IMR-90 (cell line): ENCODE measurements around the gene TXNL4B. TPM values are rescaled to one million over a fixed set of nuclear protein-coding genes. Genes with fewer than 3 reads are reported as not detected.
"Not testable (repeated sequence)": the region's sequence is repeated elsewhere in the genome, so short reads cannot be mapped to it uniquely, and the experiment has no call there.

Source experiments
- ATAC-seq: fragments of 200-7000 bp; cut with Tn5 transposase; 2 replicates; pipeline ENCODE4 v1.9.1; 2020; ENCODE audit warnings: low read depth, mild to moderate bottlenecking, moderate library complexity
- BruUV-seq: library from RNA; stranded (reverse); fragments of 400-500 nt; replicated peaks from 2 replicates; lab custom pipeline; 2021; lab: Mats Ljungman, UMichigan
- CTCF ChIA-PET: fragments of 300-600 bp; formaldehyde crosslinking; extraction: SDS; loops from one replicate; lab custom pipeline; 2021; ENCODE audit warnings: antibody characterized with exemption; lab: Yijun Ruan, JAX
- POLR2A ChIA-PET: fragments of 300-600 bp; sonication (Branson Sonifier 250); formaldehyde crosslinking; loops from one replicate; lab custom pipeline; 2022; ENCODE audit warnings: antibody characterized with exemption; ENCODE audit not compliant: unreplicated experiment; lab: Charles Lee
- DNase-seq: peaks from one replicate; pipeline ENCODE4 v3.0.0; 2013
- H2AFZ ChIP-seq: replicated peaks from 2 replicates; pipeline ENCODE3; 2013; ENCODE audit warnings: low read length, mild to moderate bottlenecking; ENCODE audit not compliant: poor library complexity
- H2AK5ac ChIP-seq: 2 replicates; pipeline ENCODE4 v1.6.1; 2013; ENCODE audit warnings: low read depth, low read length, inconsistent platforms
- H2AK9ac ChIP-seq: replicated peaks from 2 replicates; pipeline ENCODE3; 2013; ENCODE audit warnings: mild to moderate bottlenecking, low read depth, low read length, moderate library complexity; ENCODE audit not compliant: poor library complexity
- H2BK120ac ChIP-seq: 2 replicates; pipeline ENCODE4 v1.6.1; 2013; ENCODE audit warnings: low read depth, low read length, inconsistent platforms
- H2BK15ac ChIP-seq: 3 replicates; pipeline ENCODE4 v1.6.1; 2013; ENCODE audit warnings: low read depth, low read length, inconsistent platforms
- H2BK20ac ChIP-seq: 2 replicates; pipeline ENCODE4 v1.6.1; 2013; ENCODE audit warnings: low read depth, mild to moderate bottlenecking, inconsistent platforms, low read length, moderate library complexity
- H2BK5ac ChIP-seq: 2 replicates; pipeline ENCODE4 v1.6.1; 2013; ENCODE audit warnings: mild to moderate bottlenecking, low read depth, low read length, inconsistent platforms; ENCODE audit not compliant: poor library complexity, severe bottlenecking
- H3K14ac ChIP-seq: replicated peaks from 2 replicates; pipeline ENCODE4 v1.6.1; 2013; ENCODE audit warnings: low read depth, low read length, inconsistent platforms
- H3K18ac ChIP-seq: 2 replicates; pipeline ENCODE4 v1.6.1; 2013; ENCODE audit warnings: low read depth, low read length, control low read depth
- H3K23ac ChIP-seq: 2 replicates; pipeline ENCODE4 v1.6.1; 2013; ENCODE audit warnings: low read depth, low read length, inconsistent platforms
- H3K27ac ChIP-seq: 2 replicates; pipeline ENCODE4 v1.5.1; 2013; ENCODE audit warnings: mild to moderate bottlenecking, control low read depth, low read length; ENCODE audit not compliant: insufficient read depth
- H3K27me3 ChIP-seq: 2 replicates; pipeline ENCODE4 v1.6.1; 2013; ENCODE audit warnings: low read length; ENCODE audit not compliant: control insufficient read depth, insufficient read depth
- H3K36me3 ChIP-seq: 2 replicates; pipeline ENCODE4 v1.6.1; 2013; ENCODE audit warnings: low read length, mixed read lengths; ENCODE audit not compliant: control insufficient read depth, insufficient read depth
- H3K4ac ChIP-seq: 2 replicates; pipeline ENCODE4 v1.6.1; 2013; ENCODE audit warnings: low read depth, low read length, inconsistent platforms
- H3K4me1 ChIP-seq: 2 replicates; pipeline ENCODE4 v1.6.1; 2013; ENCODE audit warnings: low read length, mixed read lengths; ENCODE audit not compliant: control insufficient read depth, insufficient read depth
- H3K4me2 ChIP-seq: 2 replicates; pipeline ENCODE4 v1.6.1; 2013; ENCODE audit warnings: low read depth, mild to moderate bottlenecking, control low read depth, low read length, moderate library complexity
- H3K4me3 ChIP-seq: 2 replicates; pipeline ENCODE4 v1.5.1; 2013; ENCODE audit warnings: low read depth, mild to moderate bottlenecking, control low read depth, low read length, moderate library complexity; ENCODE audit not compliant: insufficient read depth
- H3K56ac ChIP-seq: 2 replicates; pipeline ENCODE4 v1.6.1; 2013; ENCODE audit warnings: low read length, inconsistent platforms; ENCODE audit not compliant: insufficient read depth; ENCODE audit errors: extremely low read depth
- H3K79me1 ChIP-seq, 2 experiments: 2 replicates each; pipeline ENCODE4 v1.6.1; 2013; ENCODE audit warnings: low read length in 2 of 2, inconsistent platforms in 1 of 2, low read depth in 1 of 2
- H3K9ac ChIP-seq: 2 replicates; pipeline ENCODE4 v1.6.1; 2013; ENCODE audit warnings: low read depth, low read length, control low read depth
- H3K9me1 ChIP-seq: 2 replicates; pipeline ENCODE4 v1.6.1; 2013; ENCODE audit warnings: low read length, inconsistent platforms; ENCODE audit not compliant: insufficient read depth
- H3K9me3 ChIP-seq: 2 replicates; pipeline ENCODE4 v1.6.1; 2013; ENCODE audit warnings: low read length; ENCODE audit not compliant: control insufficient read depth, insufficient read depth
- H4K20me1 ChIP-seq: 2 replicates; pipeline ENCODE4 v1.6.1; 2013; ENCODE audit warnings: low read length, inconsistent platforms; ENCODE audit not compliant: insufficient read depth
- H4K5ac ChIP-seq: 2 replicates; pipeline ENCODE4 v1.6.1; 2013; ENCODE audit warnings: mild to moderate bottlenecking, low read depth, low read length, control low read depth
- H4K8ac ChIP-seq, 2 experiments: 2 replicates each; pipeline ENCODE4 v1.6.1; 2013; ENCODE audit warnings: low read depth in 2 of 2, low read length in 2 of 2, control low read depth in 1 of 2, inconsistent platforms in 1 of 2
- H4K91ac ChIP-seq: 2 replicates; pipeline ENCODE4 v1.6.1; 2013; ENCODE audit warnings: low read depth, low read length, inconsistent platforms; ENCODE audit not compliant: insufficient read depth
- MAFK ChIP-seq: IDR thresholded peaks from 2 replicates; pipeline ENCODE4 v1.6.1; 2012; ENCODE audit warnings: low read depth, low read length, improper control_type of control experiment
- MAZ ChIP-seq: IDR thresholded peaks from 2 replicates; pipeline ENCODE4 v1.6.1; 2012; ENCODE audit warnings: low read depth, mild to moderate bottlenecking, low read length, improper control_type of control experiment, moderate library complexity, borderline replicate concordance
- POLR2A ChIP-seq: IDR thresholded peaks from 2 replicates; pipeline ENCODE4 v1.6.1; 2012; ENCODE audit warnings: mild to moderate bottlenecking, low read depth, low read length
- WGBS, 2 experiments: methylation state at CpG; one replicate each; pipeline versions ENCODE4 v1.1.5 to v1.1.7; 2013; ENCODE audit warnings: missing lambda C conversion rate in 2 of 2; ENCODE audit not compliant: insufficient read length in 1 of 2; ENCODE audit errors: extremely low coverage in 2 of 2; 5-methylcytosine and 5-hydroxymethylcytosine counted together
- dilution Hi-C: fragments of 300-500 bp; cut with HindIII; formaldehyde crosslinking; loops from one replicate; pipeline ENCODE4 v1.14.3; 2018; ENCODE audit warnings: low sequenced_read_pairs; ENCODE audit not compliant: unreplicated experiment
- in situ Hi-C: fragments of 300-500 bp; cut with MboI; formaldehyde crosslinking; loops from 3 replicates; pipeline ENCODE4 v1.14.3; 2019; ENCODE audit warnings: low sequenced_read_pairs, inconsistent platforms, mixed read lengths
- intact Hi-C: fragments of 100-400 bp; cut with micrococcal nuclease; formaldehyde crosslinking; loops from 2 replicates; pipeline ENCODE4 v1.10.0; 2022
- polyA plus RNA-seq, 3 experiments: library from polyadenylated mRNA; depleted of rRNA; stranded (reverse); fragments of >200 nt; gene quantifications; 2 replicates each; pipeline ENCODE4 v1.2.3, GENCODE V29; 2012; ENCODE audit warnings: low replicate concordance in 1 of 3
- total RNA-seq: library from RNA; depleted of rRNA; stranded (reverse); fragments of >200 nt; gene quantifications from 2 replicates; pipeline ENCODE4 v1.2.3, GENCODE V29; 2012
- TF ChIP-seq, protein P1 (sequence below): fragments of 150-350 bp; IDR thresholded peaks from 2 replicates; pipeline ENCODE4 v1.6.1; 2016; ENCODE audit warnings: low read depth, mild to moderate bottlenecking, low read length, moderate library complexity, borderline replicate concordance

Gene TXNL4B
- total and polyA plus RNA-seq, 2 of the 4 experiments (the other 2 are of a cell fraction) = 5.4 to 8.6 TPM

DNA sequence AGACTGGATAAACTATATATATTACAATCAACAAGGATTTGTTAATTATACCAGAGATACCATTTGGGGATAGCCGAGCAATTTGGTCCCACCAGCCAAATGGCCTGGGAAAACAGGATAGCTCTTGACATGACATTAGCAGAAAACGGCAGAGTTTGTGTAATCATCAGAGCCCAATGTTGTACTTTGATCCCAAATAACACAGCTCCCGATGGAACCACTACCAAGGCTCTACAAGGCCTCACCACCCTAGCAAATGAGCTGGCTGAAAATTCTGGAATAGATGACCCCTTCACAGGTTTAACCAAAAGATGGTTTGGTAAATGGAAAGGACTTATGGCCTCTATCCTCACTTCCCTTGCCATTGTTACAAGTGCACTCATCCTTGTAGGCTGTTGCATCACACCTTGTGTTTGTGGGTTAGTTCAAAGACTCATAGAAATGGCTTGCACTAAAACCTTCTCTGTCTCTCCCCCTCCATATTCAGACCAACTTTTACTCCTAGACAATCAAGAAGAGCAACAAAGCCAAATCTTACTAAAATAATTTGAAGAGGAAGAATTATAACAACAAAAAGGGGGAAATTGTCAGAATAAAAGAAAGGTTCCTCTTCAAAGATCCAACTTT lies 9.5 kb downstream of the TXNL4B start:
- TF ChIP-seq, protein P1, sequence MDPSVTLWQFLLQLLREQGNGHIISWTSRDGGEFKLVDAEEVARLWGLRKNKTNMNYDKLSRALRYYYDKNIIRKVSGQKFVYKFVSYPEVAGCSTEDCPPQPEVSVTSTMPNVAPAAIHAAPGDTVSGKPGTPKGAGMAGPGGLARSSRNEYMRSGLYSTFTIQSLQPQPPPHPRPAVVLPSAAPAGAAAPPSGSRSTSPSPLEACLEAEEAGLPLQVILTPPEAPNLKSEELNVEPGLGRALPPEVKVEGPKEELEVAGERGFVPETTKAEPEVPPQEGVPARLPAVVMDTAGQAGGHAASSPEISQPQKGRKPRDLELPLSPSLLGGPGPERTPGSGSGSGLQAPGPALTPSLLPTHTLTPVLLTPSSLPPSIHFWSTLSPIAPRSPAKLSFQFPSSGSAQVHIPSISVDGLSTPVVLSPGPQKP = no peak
- TF ChIP-seq MAFK (no peak), POLR2A (no peak), MAZ (no peak)
- Histone ChIP-seq H4K8ac (no peak overlapping the region), H2AFZ (no peak overlapping the region), H3K36me3 (peaks cover 25% of the 10 kb centered on the region), H3K4me1 (no peaks in the 10 kb centered on the region), H3K27ac (no peak overlapping the region), H2BK5ac (no peak overlapping the region), H3K9me3 (peaks cover 6% of the 10 kb centered on the region; the same call in 1 of the 2 replicates), H4K20me1 (no peaks in the 10 kb centered on the region), H2AK5ac (no peak overlapping the region), H3K4me2 (no peak overlapping the region), H3K79me1 (no peaks in the 10 kb centered on the region), H3K9me1 (no peaks in the 10 kb centered on the region), H4K91ac (no peak overlapping the region), H3K27me3 (no peaks in the 10 kb centered on the region), H3K9ac (no peak overlapping the region), H2BK20ac (no peak overlapping the region), H3K4ac (no peak overlapping the region), H3K23ac (no peak overlapping the region), H2BK120ac (no peak overlapping the region), H3K56ac (no peak overlapping the region), H3K14ac (no peak overlapping the region), H3K18ac (no peak overlapping the region), H3K4me3 (no peak overlapping the region), H4K5ac (no peak overlapping the region), H2BK15ac (no peak overlapping the region), H2AK9ac (no peak overlapping the region)
- 88% methylated on average over 1 of the region's 3 CpGs; no CpG with 5 or more reads in 1 of the 2 experiments for WGBS, 2 experiments
- no peak for ATAC-seq
- intact Hi-C loops = no loop called here
- dilution Hi-C loops = no loop called here
- no TSS peak for BruUV-seq
- ChIA-PET POLR2A (no interaction called here), CTCF (interaction anchor here (0.9 kb wide), 1 partner anchor 10 kb away, joined by 3 read pairs; the partner anchor contains the start of genes DHX38 and TXNL4B)
- in situ Hi-C loops = no loop called here
- no peak for DNase-seq

DNA sequence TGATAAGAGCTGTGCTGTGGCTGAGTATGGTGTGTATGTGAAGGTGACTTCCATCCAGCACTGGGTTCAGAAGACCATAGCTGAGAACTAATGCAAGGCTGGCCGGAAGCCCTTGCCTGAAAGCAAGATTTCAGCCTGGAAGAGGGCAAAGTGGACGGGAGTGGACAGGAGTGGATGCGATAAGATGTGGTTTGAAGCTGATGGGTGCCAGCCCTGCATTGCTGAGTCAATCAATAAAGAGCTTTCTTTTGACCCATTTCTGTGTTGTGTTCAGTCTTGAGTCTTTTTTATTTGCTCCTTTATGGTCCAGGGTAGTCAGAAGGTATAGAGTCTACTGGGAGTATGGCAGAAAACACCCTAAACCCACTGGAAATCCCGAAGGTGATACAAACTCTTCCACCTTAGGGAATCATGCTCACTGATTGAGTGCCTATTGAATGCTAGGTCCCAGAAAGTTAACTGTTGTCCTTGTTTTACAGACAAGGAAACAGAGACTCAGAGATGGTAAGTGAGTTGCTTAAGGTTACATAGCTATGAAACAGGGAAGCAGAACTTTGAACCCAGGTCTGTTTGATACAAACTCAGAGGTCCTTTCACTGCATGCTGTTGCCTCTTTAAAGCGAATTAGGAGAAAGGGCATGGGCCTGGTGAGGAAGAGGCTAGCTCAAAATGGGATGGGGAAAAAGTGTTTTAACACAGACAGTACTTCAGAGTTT lies 16.3 kb downstream of the TXNL4B start:
- no CpG with 5 or more reads among the region's 5 CpGs for WGBS, 2 experiments
- POLR2A ChIA-PET, H3K4me3 ChIP-seq, H3K27me3 ChIP-seq, H4K91ac ChIP-seq, dilution Hi-C loops, H3K4me2 ChIP-seq, H3K27ac ChIP-seq, ATAC-seq, H2AK5ac ChIP-seq, H2BK15ac ChIP-seq, CTCF ChIA-PET, H3K4me1 ChIP-seq, H4K5ac ChIP-seq, H3K9ac ChIP-seq, H2BK20ac ChIP-seq, in situ Hi-C loops, H3K36me3 ChIP-seq, H2AFZ ChIP-seq, H2BK5ac ChIP-seq, H3K4ac ChIP-seq, BruUV-seq, H4K20me1 ChIP-seq, H3K79me1 ChIP-seq, H2BK120ac ChIP-seq, H3K9me1 ChIP-seq, H3K56ac ChIP-seq, H3K18ac ChIP-seq, DNase-seq, H3K14ac ChIP-seq, H3K9me3 ChIP-seq, H3K23ac ChIP-seq, H2AK9ac ChIP-seq, H4K8ac ChIP-seq: not testable (repeated sequence)
- intact Hi-C loops = loop anchor here (1.0 kb wide), 1 partner anchor 15 kb away; no protein-coding TSS in a partner anchor
